ENCODE results near the gene KCND1. TPM values are rescaled to one million over a fixed set of nuclear protein-coding genes. Genes with fewer than 3 reads are reported as not detected.

Gene KCND1
- total and polyA plus RNA-seq, 2 experiments from 2014 or later, result 2.7 to 5.6 TPM

DNA sequence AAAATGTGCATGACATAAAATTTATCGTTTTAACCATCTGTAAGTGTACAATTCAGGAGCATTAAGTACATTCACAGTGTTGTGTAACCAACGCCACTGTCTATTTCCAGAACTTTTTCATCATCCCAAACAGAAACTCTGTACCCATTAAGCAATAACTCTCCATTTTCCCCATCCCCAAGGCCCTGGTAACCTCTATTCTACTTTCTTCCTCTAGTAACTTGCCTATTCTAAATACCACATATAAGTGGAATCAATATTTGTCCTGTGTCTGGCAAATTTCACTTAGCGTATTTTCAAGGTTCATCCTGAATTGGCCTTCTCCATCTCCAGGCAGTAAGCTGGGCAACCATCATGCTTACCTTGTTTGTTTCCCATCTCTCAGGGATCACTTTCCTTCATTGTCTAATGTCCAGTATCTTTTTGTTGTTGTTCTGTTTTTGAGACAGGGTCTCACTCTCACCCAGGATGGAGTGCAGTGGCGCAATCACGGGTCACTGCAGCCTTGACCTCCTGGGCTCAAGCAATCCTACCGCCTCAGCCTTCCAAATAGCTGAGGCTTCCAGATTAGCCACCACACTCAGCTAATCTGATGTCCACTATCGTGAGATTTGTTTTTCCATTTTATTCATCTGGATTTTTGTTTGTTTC lies 48.1 kb upstream of the KCND1 start:
- ATAC-seq, result no peak
- DNase-seq (ENCODE audit: low spot score), result no peak

More for the DNA sequence above, 48.1 kb upstream of the KCND1 start:
- Histone ChIP-seq H3K27me3 (ENCODE audit: insufficient read depth) (no peaks in the 10 kb centered on the region), H3K36me3 (ENCODE audit: insufficient read depth) (no peaks in the 10 kb centered on the region), H3K4me3 (no peak overlapping the region), H2AFZ (no peak overlapping the region), H3K4me2 (no peak overlapping the region), H3K9me2 (ENCODE audit: insufficient read depth) (no peaks in the 10 kb centered on the region), H3K27ac (ENCODE audit: low read depth) (no peak overlapping the region), H3K79me2 (replicated peaks; ENCODE audit: insufficient read depth) (no peaks in the 10 kb centered on the region), H4K20me1 (replicated peaks; ENCODE audit: insufficient read depth) (no peaks in the 10 kb centered on the region), H3F3A (replicated peaks; ENCODE audit: low read depth) (no peaks in the 10 kb centered on the region), H3K4me1 (ENCODE audit: insufficient read depth) (no peaks in the 10 kb centered on the region)
- H3K4me3 Mint-ChIP-seq, result no peak overlapping the region
- no peaks in the 10 kb centered on the region for H3K27me3 Mint-ChIP-seq (ENCODE audit: insufficient read depth, low read depth, poor library complexity)
- no peaks in the 10 kb centered on the region for H3K4me1 Mint-ChIP-seq
- no peak overlapping the region for H3K27ac Mint-ChIP-seq
- peaks cover 10% of the 10 kb centered on the region; the same call in 2 of the 3 replicates for H3K36me3 Mint-ChIP-seq (ENCODE audit: low read depth)
- TF ChIP-seq STAT1 (IDR thresholded peaks at IDR 0.05; ENCODE audit: unreplicated experiment) (no peak), POLR2AphosphoS5 (IDR thresholded peaks at IDR 0.05; ENCODE audit: low read depth) (no peak), ZNF462 (CRISPR knock-in tag; IDR thresholded peaks at IDR 0.05) (no peak), EZH2phosphoT487 (IDR thresholded peaks at IDR 0.05; ENCODE audit: unreplicated experiment) (no peak), REST (IDR thresholded peaks at IDR 0.05; ENCODE audit: unreplicated experiment) (no peak), EZH2 (IDR thresholded peaks at IDR 0.05; ENCODE audit: low read depth, unreplicated experiment) (no peak), ZNF114 (CRISPR knock-in tag; IDR thresholded peaks at IDR 0.05) (no peak), ZNF331 (CRISPR knock-in tag; IDR thresholded peaks at IDR 0.05; ENCODE audit: low read depth) (no peak), NANOG (IDR thresholded peaks at IDR 0.05; ENCODE audit: borderline replicate concordance) (no peak), CTCF (conservative IDR thresholded peaks at IDR 0.05; ENCODE audit: low read depth in 2 of 2) (no peak), JUNB (IDR thresholded peaks at IDR 0.05; ENCODE audit: unreplicated experiment) (no peak), CREB1 (CRISPR knock-in tag; IDR thresholded peaks at IDR 0.05; ENCODE audit: low read depth) (no peak)
- TF ChIP-seq, protein P1, sequence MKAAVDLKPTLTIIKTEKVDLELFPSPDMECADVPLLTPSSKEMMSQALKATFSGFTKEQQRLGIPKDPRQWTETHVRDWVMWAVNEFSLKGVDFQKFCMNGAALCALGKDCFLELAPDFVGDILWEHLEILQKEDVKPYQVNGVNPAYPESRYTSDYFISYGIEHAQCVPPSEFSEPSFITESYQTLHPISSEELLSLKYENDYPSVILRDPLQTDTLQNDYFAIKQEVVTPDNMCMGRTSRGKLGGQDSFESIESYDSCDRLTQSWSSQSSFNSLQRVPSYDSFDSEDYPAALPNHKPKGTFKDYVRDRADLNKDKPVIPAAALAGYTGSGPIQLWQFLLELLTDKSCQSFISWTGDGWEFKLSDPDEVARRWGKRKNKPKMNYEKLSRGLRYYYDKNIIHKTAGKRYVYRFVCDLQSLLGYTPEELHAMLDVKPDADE (IDR thresholded peaks at IDR 0.05), result no peak
- H3K9me3 Mint-ChIP-seq, result no peaks in the 10 kb centered on the region
